Activated T-cell treated with anti-CD3 and anti-CD28 coated beads for 1 hour (primary cell): ENCODE measurements around the gene ERO1B.
"Not testable (repeated sequence)": the region's sequence is repeated elsewhere in the genome, so short reads cannot be mapped to it uniquely, and the experiment has no call there.

ENCODE experiments used
- DNase-seq: peaks from one replicate; pipeline ENCODE4 v3.0.0-alpha.2; 2020; ENCODE audit warnings: low read depth

ERO1B gene

GRCh38 chr1:236186471-236186870 lies 95.3 kb downstream of the ERO1B start:
- not testable (repeated sequence) for DNase-seq

DNA sequence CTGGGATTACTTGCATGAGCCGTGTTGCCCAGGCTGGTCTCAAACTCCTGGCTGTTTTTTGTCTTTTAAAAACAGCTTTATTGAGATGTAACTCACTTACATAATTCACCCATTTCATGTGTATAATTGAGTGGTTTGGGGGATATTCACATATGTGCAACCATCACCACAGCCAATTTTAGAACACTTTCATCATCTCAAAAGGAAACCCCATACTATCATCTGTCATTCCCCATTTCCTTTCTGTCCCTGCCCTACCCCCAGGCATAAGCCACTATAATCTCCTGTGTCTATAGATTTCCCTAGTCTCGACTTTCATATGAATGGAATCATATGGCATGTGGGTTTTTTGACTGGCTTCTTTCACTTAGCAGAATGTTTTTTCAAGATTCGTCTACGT lies 96.1 kb downstream of the ERO1B start:
- no peak for DNase-seq

GRCh38 chr1:236181059-236181458 lies 100.7 kb downstream of the ERO1B start:
- DNase-seq: no peak

DNA sequence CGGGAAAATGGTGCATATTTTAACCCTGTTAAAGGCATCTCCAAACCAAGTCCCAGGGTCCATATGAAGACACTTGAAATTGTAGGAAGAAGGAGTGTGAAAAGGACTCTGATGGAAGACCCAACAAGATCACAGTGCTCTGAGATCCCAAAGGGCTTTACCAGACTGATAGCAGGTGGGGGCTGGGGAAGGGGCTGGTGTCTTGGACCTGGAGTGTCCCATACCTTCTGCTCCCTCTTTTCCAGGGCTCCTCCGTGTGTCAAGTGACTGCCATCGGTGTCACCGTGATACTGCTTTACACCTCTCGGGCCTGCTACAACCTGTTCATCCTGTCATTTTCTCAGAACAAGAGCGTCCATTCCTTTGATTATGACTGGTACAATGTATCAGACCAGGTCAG lies 102.1 kb downstream of the ERO1B start:
- DNase-seq: no peak

GRCh38 chr1:236176337-236177336 lies 105.1 kb downstream of the ERO1B start:
- DNase-seq: no peak

- DNase-seq: no peak
Observed at GRCh38 chr1:236175642-236176336, 106.0 kb downstream of the ERO1B start.

DNA sequence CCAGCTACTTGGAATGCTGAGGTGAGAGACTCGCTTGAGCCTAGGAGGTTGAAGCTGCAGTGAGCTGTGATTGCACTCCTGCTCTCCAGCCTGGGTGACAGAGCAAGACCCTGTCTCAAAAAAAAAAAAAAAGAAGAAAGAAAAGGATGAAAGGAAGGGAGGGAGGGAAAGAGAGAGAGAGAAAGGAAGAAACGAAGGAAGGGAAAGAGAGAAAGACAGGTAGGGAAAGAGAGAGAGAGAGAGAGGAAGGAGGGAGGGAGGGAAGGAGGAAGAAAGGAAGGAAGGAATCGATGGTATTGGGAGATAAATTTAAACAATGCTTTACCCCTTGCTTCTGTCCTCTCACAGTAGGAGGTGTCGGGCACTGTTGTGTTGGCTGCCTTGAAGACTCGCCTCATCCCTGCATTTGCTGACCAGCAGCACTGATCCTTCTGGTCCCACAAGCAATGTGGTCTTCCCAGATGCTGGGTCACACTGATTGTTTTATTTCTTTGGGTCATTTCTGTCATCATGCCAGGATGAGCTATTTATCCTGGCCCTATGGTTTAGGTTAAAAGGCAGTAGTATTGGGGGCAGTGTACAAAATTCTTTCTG lies 108.5 kb downstream of the ERO1B start:
- no peak for DNase-seq

GRCh38 chr1:236172041-236172579 lies 109.6 kb downstream of the ERO1B start:
- no peak for DNase-seq

DNA sequence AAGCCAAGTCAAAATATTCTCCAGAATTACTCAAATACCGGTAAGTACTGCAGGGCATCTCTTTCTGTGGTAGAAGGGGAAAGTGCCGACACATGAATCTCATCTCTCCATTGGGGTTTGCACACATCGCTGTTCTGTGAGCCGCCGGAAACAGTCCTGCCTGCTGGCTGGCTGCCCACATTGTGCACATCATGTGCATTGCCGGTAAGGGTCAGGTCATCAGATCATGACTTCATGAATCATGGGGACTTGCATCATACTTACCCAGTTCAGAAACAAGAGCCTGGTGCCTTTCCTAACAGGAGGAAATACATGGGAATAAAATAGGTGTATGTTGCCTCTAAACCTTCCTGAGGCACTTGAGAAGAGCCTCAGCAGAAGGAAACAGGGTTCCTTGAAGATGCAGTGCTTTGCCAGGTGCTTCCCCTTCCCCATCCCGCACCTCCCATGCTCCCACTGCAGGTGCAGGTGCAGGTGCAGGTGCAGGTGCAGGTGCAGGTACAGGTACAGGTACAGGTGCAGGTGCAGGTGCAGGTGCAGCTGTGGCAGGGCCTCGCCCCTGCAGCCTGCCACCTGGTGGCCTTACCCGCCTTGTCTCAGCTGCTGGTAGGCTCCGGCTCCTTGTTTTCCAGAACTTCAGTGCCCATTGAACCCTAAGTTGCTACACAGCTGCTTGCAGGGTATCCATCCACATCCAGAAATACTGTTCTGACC lies 112.9 kb downstream of the ERO1B start:
- DNase-seq: no peak

GRCh38 chr1:236167578-236167977 lies 114.2 kb downstream of the ERO1B start:
- DNase-seq: no peak

GRCh38 chr1:236167154-236167553 lies 114.6 kb downstream of the ERO1B start:
- no peak for DNase-seq

DNA sequence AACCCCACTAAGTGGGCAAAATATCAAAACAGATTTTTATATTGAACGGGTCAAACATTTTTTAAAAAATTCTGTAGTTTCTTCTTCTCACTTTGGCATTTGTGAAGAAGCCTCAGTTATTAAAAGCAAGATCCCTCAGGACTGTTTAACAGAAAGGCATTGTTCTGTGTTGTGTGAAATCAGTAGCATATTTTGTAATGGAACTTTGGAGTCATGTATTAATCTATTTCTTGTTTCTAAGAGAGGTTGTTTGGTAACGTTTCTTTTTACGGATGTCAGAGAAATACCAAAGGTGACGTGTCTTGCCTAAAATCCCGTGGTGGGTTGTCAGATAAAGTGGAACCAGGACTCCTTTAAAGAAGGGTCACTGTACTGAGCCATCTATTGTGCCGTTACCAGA lies 115.7 kb downstream of the ERO1B start:
- no peak for DNase-seq
